ENCODE results near the gene OPN1LW.
"Not testable (repeated sequence)": the region's sequence is repeated elsewhere in the genome, so short reads cannot be mapped to it uniquely, and the experiment has no call there.

Gene OPN1LW

GRCh38 chrX:154144010-154144409, at the start of gene OPN1LW:
Gene OPN1LW, plus strand, starts transcription at chrX:154144243. Its CDS starts 41 bp downstream, at chrX:154144284.
- not testable (repeated sequence) for DNase-seq (ENCODE audit: low read depth)

GRCh38 chrX:154094833-154095232, 49.2 kb upstream of the OPN1LW start:
- DNase-seq (ENCODE audit: low read depth) = no peak

GRCh38 chrX:154096140-154097002, 47.7 kb upstream of the OPN1LW start:
- DNase-seq (ENCODE audit: low read depth) = no peak

DNA sequence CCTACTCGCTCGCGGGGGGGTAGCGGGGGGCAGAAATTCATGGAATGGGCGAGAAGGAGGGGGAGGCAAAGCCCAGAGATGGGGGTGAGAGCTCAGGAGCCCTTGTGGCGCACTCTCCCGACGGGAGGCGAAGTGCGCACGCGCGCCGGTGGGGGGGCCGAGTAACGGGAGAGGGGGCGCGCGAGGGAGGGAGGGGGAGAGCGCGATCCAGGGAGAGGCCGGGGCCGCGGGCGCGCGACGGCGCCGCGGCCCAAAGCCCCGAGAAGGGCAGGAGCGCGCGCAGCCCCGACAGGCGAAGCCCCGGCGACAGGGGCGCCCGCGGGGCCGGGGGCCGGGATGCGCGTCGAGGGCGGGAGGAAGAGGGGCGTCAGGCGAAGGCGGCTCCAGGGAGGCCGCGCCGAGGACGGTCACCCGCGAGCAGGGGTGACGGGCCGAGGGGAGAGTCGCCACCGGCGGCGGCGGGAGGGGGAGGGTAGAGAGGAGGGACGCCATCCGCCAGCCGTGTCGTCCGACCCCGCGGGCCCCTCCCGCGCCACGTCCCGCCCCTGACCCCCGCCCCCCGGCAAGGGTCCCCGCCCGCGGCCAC, 46.9 kb upstream of the OPN1LW start:
- peak; percentile 64 for DNase-seq (ENCODE audit: low read depth)

DNA sequence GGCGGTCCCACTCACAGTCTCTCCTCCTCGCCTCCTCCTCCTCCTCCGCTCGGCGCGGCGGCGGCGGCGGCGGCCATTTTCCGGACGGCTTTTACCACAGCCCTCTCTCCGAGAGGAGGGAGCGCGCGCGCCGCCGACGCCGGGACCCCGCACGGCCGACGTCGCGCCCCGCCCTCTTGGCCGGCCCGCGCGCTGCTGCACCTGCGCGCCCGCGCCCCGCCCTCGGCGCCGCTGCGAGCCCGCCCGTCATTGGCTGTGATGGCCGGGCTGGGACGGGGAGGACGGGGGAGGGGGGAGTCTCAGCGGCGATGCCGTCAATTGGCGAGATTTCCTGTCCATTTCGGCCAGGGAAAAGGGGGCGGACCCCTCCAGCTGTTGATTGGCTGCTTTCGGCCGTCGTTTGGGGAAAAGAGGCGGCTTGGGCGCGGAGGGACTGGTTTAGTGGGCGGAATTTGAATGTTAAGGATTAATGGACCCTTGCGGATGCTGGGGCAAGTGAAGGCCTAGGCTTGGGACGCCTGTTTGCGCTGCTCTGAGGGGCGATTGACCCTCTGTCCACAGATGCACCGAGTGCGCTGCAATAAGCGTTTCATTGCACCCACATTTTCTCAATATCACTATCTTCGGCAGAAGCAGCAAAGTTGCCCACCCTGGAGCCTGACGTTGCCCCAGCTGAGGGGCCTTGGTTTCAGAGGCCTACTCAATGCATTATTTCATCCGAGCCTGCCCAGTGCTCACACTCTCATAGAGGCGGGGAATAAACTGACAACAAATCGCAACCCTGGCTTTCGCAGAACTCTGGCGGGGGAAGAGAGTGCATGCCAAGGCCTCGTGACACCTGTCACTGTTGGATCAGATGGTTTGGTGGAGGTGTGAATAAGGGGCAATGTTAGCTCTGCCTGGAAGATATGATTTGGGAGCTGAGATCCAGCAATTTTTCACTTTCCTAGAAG, 46.2 kb upstream of the OPN1LW start, which contains the start of gene MECP2:
MECP2 (minus strand) TSS at position 129 of the 953 bp plus-strand sequence.
- DNase-seq (ENCODE audit: low read depth) = peak; percentile 78

GRCh38 chrX:154098551-154098950, 45.5 kb upstream of the OPN1LW start:
- no peak for DNase-seq (ENCODE audit: low read depth)

GRCh38 chrX:154113729-154114128, 30.3 kb upstream of the OPN1LW start:
- DNase-seq (ENCODE audit: low read depth) = no peak

DNA sequence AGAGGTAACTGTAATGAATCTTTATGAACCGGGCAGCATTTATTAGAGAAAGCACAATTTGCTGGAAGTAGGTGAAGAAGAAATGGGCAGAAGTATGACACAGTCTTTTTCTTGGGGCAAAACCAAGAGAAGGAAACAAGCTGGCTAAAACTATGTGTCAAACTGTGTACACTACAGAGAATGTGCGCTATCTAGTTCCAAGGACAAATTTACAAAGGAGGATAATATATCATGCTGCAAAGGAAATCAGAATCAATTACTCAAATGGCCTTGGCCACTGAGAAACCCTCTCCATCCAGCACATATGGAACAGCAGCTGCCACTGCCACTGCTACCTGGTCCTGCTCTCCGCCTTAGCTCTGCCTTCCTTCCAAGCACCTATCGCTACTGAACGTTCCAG, 29.4 kb upstream of the OPN1LW start:
- no peak for DNase-seq (ENCODE audit: low read depth)

GRCh38 chrX:154115071-154115470, 29.0 kb upstream of the OPN1LW start:
- no peak for DNase-seq (ENCODE audit: low read depth)

DNA sequence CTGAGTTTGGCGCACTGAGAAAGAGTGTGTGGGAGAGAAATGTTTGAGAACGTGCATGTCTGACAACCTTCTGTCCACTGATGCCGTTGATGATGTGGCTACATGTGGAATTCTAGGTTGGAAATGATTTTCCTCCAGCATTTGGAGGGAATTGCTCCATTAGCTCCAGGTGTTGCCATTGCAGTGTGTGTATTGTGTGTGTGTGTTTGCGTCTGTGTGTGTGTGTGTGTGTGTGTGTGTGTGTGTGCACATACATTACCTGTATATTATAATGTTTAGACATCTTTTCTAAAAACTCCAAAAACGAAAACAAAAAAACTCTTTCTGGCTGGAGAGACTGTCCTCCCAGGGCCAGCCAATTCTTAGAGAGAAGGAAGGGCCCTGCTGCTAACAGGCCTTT, 28.3 kb upstream of the OPN1LW start:
- DNase-seq (ENCODE audit: low read depth) = no peak

- no peak for DNase-seq (ENCODE audit: low read depth)
These were observed 27.4 kb upstream of the OPN1LW start for GRCh38 chrX:154116426-154117211.

GRCh38 chrX:154117566-154117965, 26.5 kb upstream of the OPN1LW start:
- DNase-seq (ENCODE audit: low read depth) = no peak

DNA sequence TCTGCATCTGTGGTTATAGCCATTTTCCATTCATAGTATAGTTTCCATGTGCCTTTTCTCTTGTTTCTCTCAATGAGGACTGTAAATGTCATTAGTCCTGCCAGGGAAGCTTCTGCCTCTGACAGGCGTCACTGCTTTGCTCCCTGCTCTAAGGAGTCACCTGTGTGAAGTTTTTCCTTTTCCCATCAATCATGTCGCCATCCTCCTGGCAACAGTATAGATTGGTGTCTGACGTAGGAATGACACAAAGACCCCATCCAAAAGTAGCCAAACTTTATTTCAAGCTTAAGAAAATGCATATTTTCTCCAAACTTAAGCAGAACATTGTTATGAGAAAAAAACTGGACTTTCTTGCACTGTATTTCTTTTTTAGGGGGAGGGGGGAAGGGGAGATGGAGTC, 23.5 kb upstream of the OPN1LW start:
- DNase-seq (ENCODE audit: low read depth) = no peak

DNA sequence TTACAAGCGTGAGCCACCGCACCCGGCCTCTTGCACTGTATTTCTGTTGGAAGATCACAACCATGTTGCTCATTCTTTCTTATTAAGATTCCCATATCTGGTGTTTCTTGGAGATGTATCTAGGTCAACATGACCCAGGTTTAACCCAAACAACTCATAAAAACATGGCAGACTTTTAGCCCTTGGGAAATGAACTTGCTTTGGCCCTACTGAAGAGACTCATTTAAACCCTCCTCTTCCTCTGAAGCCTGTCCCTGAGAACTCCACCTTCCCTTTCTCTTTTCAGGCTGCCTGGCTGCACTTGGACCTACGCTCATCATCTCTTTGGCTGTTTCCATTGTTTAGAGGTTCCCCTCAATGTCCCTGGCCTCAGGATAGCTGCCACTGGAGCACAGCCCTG, 22.8 kb upstream of the OPN1LW start:
- no peak for DNase-seq (ENCODE audit: low read depth)

GRCh38 chrX:154121961-154122360, 22.1 kb upstream of the OPN1LW start:
- no peak for DNase-seq (ENCODE audit: low read depth)

DNA sequence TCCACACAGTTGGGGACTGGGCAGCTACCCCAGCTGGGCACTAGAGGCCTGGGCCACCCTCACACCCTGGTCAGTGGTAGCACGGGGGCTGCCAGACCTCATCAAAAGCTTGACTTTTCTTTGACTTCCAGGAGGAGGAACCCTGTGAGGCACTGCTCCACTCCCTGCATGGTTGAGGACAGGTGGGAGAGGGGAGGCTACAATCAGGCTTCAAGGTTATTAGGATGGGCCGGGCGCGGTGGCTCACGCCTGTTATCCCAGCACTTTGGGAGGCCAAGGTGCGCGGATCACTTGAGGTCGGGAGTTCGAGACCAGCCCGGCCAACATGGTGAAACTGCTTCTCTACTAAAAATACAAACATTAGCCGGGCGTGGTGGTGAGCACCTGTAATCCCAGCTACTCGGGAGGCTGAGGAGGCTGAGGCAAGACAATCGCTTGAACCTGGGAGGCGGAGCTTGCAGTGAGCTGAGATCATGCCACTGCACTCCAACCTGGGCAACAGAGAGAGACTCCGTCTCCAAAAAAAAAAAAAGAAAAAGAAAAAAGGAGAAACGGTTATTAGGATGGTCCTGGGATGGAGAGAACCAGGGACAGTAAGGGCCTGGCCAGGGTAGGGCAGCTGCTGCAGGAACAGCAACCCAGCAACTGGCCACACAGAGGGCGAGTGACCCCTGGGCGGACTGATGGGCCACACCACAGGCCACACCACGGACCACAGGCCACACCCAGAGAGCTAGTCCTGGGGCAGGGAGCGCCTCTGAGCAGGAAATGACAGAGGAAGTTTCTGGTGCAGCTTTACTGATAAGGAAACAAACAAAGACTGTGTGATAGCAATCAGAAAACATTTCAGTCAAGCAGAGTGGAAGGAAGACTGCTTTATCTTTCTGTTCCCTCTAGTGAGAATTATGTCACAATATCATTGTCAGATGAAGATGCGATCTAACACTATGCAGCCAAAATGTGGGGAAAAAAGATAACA, 20.5 kb upstream of the OPN1LW start:
- DNase-seq (ENCODE audit: low read depth) = peak; percentile 6

DNA sequence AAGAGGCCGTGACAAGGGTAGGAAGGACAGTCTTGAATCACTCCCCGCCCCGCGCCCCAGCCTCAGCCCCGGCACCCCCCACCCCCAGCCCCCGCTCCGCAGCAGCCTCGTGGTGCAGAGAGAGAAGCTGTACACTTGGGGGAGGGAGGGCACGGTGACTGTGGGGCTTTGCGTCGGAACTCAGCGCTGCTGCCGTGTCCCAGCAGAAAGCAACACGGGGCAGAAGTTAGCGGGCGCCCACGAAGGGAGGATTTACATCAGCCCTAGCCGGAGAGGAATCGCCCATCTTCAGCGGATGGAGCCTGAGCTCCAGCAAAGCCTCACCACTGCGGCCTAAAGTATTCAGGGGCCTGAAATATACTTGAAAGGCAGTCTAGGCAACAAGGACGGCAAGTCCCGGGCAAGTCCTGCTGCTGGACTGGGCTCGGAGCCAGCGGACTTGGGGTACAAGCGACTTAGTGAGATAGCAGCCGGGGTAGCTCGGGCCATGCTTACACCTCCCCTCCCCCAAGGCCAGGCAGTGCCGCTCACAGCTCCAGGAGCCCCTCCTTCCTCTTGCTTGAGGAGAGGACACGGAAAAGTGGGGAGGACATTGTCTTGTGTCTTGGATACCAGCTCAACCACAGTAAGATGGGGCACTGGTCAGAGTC, 18.5 kb upstream of the OPN1LW start:
- DNase-seq (ENCODE audit: low read depth) = no peak

DNA sequence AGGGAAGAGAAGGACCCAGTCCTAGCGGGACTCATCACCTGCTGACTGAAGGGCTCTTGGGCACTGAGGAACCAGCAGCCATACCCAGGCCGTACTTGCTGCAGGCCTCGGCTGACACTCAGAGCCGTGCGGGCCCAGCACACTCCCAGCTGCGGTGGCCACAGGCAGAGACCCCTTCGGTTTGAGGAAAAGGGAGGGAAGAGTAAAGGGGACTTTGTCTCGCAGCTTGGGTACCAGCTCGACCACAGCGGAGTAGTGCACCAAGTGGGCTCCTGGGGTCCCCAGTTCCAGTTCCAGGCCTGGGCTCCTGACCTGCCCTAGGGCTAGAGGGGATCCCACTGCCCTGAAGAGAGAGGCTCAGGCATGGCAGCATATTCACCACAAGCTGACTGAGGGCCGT, 17.9 kb upstream of the OPN1LW start:
- no peak for DNase-seq (ENCODE audit: low read depth)

DNA sequence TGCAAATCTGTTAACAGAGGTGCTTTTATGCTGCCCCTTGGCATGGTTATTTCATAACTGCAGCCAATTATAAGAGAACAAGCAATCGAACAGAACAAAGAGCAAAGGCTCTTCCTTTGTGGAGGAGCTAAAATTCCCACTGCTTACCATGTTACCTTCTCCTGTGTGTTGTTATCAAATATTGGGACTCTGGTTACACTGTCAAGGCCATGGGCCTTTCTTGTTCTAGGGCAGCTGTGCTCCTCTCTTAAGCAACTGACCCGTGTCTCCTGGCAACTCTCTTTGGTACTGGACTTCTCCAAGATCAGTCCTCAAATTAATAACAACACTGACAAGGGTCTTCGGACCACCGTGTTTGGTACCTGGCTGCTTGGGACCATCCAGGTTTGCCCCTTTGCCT, 12.1 kb upstream of the OPN1LW start:
- DNase-seq (ENCODE audit: low read depth) = no peak

GRCh38 chrX:154132366-154132765, 11.7 kb upstream of the OPN1LW start:
- no peak for DNase-seq (ENCODE audit: low read depth)

Data from activated T-helper 9 cell treated with anti-CD3 and anti-CD28 coated beads, Interleukin-2, amount 50 U/mL, for 16 hours (primary cell).